Hepatocyte (in vitro differentiated cells): ENCODE data around the gene CACNG4. TPM values are rescaled to one million over a fixed set of nuclear protein-coding genes. Genes with fewer than 3 reads are reported as not detected.

Experiments used
- DNase-seq: peaks from one replicate; pipeline ENCODE4 v3.0.0-alpha.2; 2016; ENCODE audit warnings: low spot score
- H2AFZ ChIP-seq: fragments of 200-600 bp; sonication (generic); 2 replicates; pipeline ENCODE4 v1.6.0; 2016; ENCODE audit warnings: antibody characterized with exemption, mild to moderate bottlenecking
- H3K27ac ChIP-seq: fragments of 200-600 bp; sonication (generic); 2 replicates; pipeline ENCODE4 v1.5.1; 2016; ENCODE audit warnings: mild to moderate bottlenecking
- H3K27me3 ChIP-seq: fragments of 200-600 bp; sonication (generic); 2 replicates; pipeline ENCODE4 v1.6.1; 2016
- H3K36me3 ChIP-seq: fragments of 200-600 bp; sonication (generic); replicated peaks from 2 replicates; pipeline ENCODE4 v1.5.1; 2016; ENCODE audit warnings: low read depth; ENCODE audit not compliant: insufficient read depth
- H3K4me1 ChIP-seq: fragments of 200-600 bp; sonication (generic); 2 replicates; pipeline ENCODE4 v1.5.1; 2016; ENCODE audit warnings: mild to moderate bottlenecking, moderate library complexity; ENCODE audit not compliant: insufficient read depth
- H3K4me2 ChIP-seq: fragments of 200-600 bp; sonication (generic); 2 replicates; pipeline ENCODE4 v1.6.0; 2016
- H3K4me3 ChIP-seq: fragments of 200-600 bp; sonication (generic); 2 replicates; pipeline ENCODE4 v1.5.1; 2016; ENCODE audit warnings: mild to moderate bottlenecking
- H3K79me2 ChIP-seq: fragments of 200-600 bp; sonication (generic); 2 replicates; pipeline ENCODE4 v1.6.0; 2017; ENCODE audit warnings: mild to moderate bottlenecking
- H3K9me2 ChIP-seq: fragments of 200-600 bp; sonication (generic); replicated peaks from 2 replicates; pipeline ENCODE4 v1.6.0; 2017; ENCODE audit warnings: mild to moderate bottlenecking; ENCODE audit not compliant: insufficient read depth
- H3K9me3 ChIP-seq: fragments of 200-600 bp; sonication (generic); 2 replicates; pipeline ENCODE4 v1.5.1; 2016; ENCODE audit warnings: low read depth, mild to moderate bottlenecking
- H4K20me1 ChIP-seq: fragments of 200-600 bp; sonication (generic); 2 replicates; pipeline ENCODE4 v1.6.0; 2016; ENCODE audit warnings: mild to moderate bottlenecking; ENCODE audit not compliant: insufficient read depth, poor library complexity, severe bottlenecking
- EZH2 ChIP-seq: fragments of 200-600 bp; sonication (generic); IDR thresholded peaks from 2 replicates; pipeline ENCODE4 v1.6.1; 2016; ENCODE audit warnings: antibody characterized with exemption, mild to moderate bottlenecking, borderline replicate concordance
- EZH2phosphoT487 ChIP-seq: fragments of 200-600 bp; sonication (generic); IDR thresholded peaks from one replicate; pipeline ENCODE4 v1.6.1; 2018; ENCODE audit warnings: antibody characterized with exemption, mild to moderate bottlenecking, low read depth, moderate library complexity; ENCODE audit not compliant: unreplicated experiment, severe bottlenecking
- WGBS: methylation state at CpG from one replicate; pipeline ENCODE4 v1.1.6; 2016; ENCODE audit warnings: low lambda C conversion rate; ENCODE audit errors: missing lambda C conversion rate; 5-methylcytosine and 5-hydroxymethylcytosine counted together
- polyA plus RNA-seq: library from polyadenylated mRNA; unstranded; fragments of >200 nt; fragmentation: Nextera tagmentation; extraction: Ambion mirVana; gene quantifications from 2 replicates; pipeline ENCODE4 v1.2.1, GENCODE V29; 2016
- total RNA-seq: library from RNA; depleted of rRNA; stranded (reverse); fragments of >200 nt; gene quantifications from 2 replicates; pipeline ENCODE4 v1.2.3, GENCODE V29; 2014
- TF ChIP-seq, protein P1 (sequence below): fragments of 200-600 bp; sonication (generic); IDR thresholded peaks from 2 replicates; pipeline ENCODE4 v1.5.1; 2016; ENCODE audit warnings: antibody characterized with exemption, mild to moderate bottlenecking; ENCODE audit not compliant: poor library complexity

CACNG4 gene
- total and polyA plus RNA-seq, 2 experiments from 2014 or later: 3.5 to 3.9 TPM

DNA sequence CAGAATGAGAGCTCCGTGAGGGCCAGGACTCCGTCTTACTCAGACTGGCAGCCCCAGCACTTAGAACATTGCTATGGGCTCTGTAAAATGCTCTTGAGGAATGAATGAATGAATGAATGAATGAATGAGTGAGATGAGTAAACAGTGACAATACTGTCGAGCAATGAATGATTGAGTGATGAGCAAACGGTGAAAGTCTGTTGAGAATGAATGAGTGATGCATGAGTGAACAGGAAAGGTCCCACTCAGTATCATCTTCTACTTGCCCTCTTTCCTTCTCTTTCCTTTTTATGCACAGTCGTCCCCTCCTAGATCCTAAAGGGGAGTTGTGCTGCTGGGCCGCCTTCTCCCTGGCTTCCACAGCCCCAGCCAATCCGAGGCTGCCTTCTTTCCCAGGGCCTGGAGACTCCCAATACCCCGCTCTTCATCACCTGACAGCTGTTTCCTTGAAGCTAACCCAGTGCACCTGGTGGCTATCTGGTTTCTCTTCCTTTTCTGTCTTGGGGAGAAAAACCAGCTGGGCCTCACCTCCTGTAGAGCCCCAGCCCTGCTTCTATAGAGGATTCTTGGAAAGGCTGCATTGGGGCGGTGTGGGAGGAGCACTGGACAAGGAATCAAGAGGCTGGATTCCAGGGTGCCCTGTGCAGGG, 47.1 kb downstream of the CACNG4 start:
- Histone ChIP-seq H4K20me1 (no peaks in the 10 kb centered on the region), H3K36me3 (no peaks in the 10 kb centered on the region), H3K4me3 (no peak overlapping the region), H3K27me3 (no peaks in the 10 kb centered on the region), H3K9me2 (no peaks in the 10 kb centered on the region), H3K4me2 (no peak overlapping the region), H3K4me1 (no peaks in the 10 kb centered on the region), H3K9me3 (no peaks in the 10 kb centered on the region), H3K27ac (no peak overlapping the region), H2AFZ (no peak overlapping the region), H3K79me2 (no peaks in the 10 kb centered on the region)
- no peak for DNase-seq
- 87% methylated on average over 9 of the region's 9 CpGs for WGBS
- TF ChIP-seq EZH2 (no peak), EZH2phosphoT487 (no peak)
- TF ChIP-seq, protein P1, sequence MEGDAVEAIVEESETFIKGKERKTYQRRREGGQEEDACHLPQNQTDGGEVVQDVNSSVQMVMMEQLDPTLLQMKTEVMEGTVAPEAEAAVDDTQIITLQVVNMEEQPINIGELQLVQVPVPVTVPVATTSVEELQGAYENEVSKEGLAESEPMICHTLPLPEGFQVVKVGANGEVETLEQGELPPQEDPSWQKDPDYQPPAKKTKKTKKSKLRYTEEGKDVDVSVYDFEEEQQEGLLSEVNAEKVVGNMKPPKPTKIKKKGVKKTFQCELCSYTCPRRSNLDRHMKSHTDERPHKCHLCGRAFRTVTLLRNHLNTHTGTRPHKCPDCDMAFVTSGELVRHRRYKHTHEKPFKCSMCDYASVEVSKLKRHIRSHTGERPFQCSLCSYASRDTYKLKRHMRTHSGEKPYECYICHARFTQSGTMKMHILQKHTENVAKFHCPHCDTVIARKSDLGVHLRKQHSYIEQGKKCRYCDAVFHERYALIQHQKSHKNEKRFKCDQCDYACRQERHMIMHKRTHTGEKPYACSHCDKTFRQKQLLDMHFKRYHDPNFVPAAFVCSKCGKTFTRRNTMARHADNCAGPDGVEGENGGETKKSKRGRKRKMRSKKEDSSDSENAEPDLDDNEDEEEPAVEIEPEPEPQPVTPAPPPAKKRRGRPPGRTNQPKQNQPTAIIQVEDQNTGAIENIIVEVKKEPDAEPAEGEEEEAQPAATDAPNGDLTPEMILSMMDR: no peak

DNA sequence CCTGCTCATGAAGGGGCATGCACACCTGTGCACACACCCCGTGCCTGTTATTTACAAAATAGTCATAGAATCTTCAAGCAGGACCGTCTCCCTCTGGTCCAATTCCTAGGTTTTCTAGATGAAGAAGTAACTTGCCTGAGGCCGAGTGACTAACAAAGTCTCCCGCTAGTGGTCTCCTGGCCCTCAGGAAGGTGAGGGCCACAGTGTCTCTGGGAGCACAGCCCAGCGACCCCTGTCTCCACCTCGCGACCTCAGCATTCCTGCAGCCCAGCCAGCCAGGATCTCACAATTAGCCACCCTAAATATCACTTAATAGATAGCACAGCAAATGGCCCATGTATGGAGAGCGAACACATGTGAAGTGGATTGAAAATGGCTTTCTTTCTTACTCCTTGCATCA, 49.4 kb downstream of the CACNG4 start:
- Histone ChIP-seq H3K4me3 (no peak overlapping the region), H3K9me2 (no peaks in the 10 kb centered on the region), H3K9me3 (no peaks in the 10 kb centered on the region), H3K27me3 (no peaks in the 10 kb centered on the region), H2AFZ (no peak overlapping the region), H3K79me2 (no peaks in the 10 kb centered on the region), H4K20me1 (no peaks in the 10 kb centered on the region), H3K36me3 (no peaks in the 10 kb centered on the region), H3K4me2 (no peak overlapping the region), H3K4me1 (peaks cover 3% of the 10 kb centered on the region), H3K27ac (no peak overlapping the region)
- no peak for DNase-seq
- TF ChIP-seq EZH2: no peak
- TF ChIP-seq, protein P1: no peak
- TF ChIP-seq EZH2phosphoT487: no peak
- WGBS: 85% methylated on average over 8 of the region's 8 CpGs

GRCh38 chr17:67015001-67015400, 50.5 kb downstream of the CACNG4 start:
- no peak overlapping the region for H3K4me2 ChIP-seq
- 92% methylated on average over 11 of the region's 11 CpGs for whole genome bisulfite sequencing
- no peak overlapping the region for H2AFZ ChIP-seq
- no peaks in the 10 kb centered on the region for H3K27me3 ChIP-seq
- no peaks in the 10 kb centered on the region for H3K79me2 ChIP-seq
- H3K4me3 ChIP-seq: no peak overlapping the region
- DNase-seq: no peak
- H3K9me3 ChIP-seq: no peaks in the 10 kb centered on the region
- H4K20me1 ChIP-seq: no peaks in the 10 kb centered on the region
- peaks cover 3% of the 10 kb centered on the region for H3K4me1 ChIP-seq
- H3K27ac ChIP-seq: no peak overlapping the region
- H3K36me3 ChIP-seq: no peaks in the 10 kb centered on the region
- no peak for TF ChIP-seq EZH2
- TF ChIP-seq, protein P1: no peak
- no peaks in the 10 kb centered on the region for H3K9me2 ChIP-seq
